GM23338 (cell line): Measurements from ENCODE around the gene ZNF516. TPM values are rescaled to one million over a fixed set of nuclear protein-coding genes. Genes with fewer than 3 reads are reported as not detected.

Experiments
- ATAC-seq: fragments of 200-7000 bp; cut with Tn5 transposase; 3 replicates; pipeline ENCODE4 v1.9.1; 2020
- DNase-seq: peaks from one replicate; pipeline ENCODE4 v3.0.0-alpha.2; 2015; ENCODE audit warnings: low spot score
- H2AFZ ChIP-seq: fragments of 200-600 bp; sonication (generic); 2 replicates; pipeline ENCODE4 v1.8.0; 2016; ENCODE audit warnings: antibody characterized with exemption, mild to moderate bottlenecking, moderate library complexity
- H3F3A ChIP-seq: fragments of 200-600 bp; sonication (generic); replicated peaks from 2 replicates; pipeline ENCODE4 v1.8.0; 2017; ENCODE audit warnings: antibody characterized with exemption, mixed run types, low read depth
- H3K27ac ChIP-seq: fragments of 200-600 bp; sonication (generic); 2 replicates; pipeline ENCODE4 v1.6.1; 2016; ENCODE audit warnings: low read depth
- H3K27me3 ChIP-seq: fragments of 200-600 bp; sonication (generic); 2 replicates; pipeline ENCODE4 v1.8.0; 2016; ENCODE audit warnings: mild to moderate bottlenecking, mixed run types, moderate library complexity; ENCODE audit not compliant: insufficient read depth
- H3K36me3 ChIP-seq: fragments of 200-600 bp; sonication (generic); 2 replicates; pipeline ENCODE4 v1.8.0; 2016; ENCODE audit warnings: mild to moderate bottlenecking; ENCODE audit not compliant: insufficient read depth
- H3K4me1 ChIP-seq: fragments of 200-600 bp; sonication (generic); 2 replicates; pipeline ENCODE4 v1.8.0; 2016; ENCODE audit warnings: mild to moderate bottlenecking, moderate library complexity; ENCODE audit not compliant: insufficient read depth
- H3K4me2 ChIP-seq: fragments of 200-600 bp; sonication (generic); 2 replicates; pipeline ENCODE4 v1.7.1; 2017; ENCODE audit warnings: mixed run types
- H3K4me3 ChIP-seq: fragments of 200-600 bp; sonication (generic); 2 replicates; pipeline ENCODE4 v1.6.1; 2016; ENCODE audit warnings: mixed run types
- H3K79me2 ChIP-seq: fragments of 200-600 bp; sonication (generic); replicated peaks from 2 replicates; pipeline ENCODE4 v1.8.0; 2017; ENCODE audit warnings: mild to moderate bottlenecking; ENCODE audit not compliant: insufficient read depth
- H3K9me2 ChIP-seq: fragments of 200-600 bp; sonication (generic); 2 replicates; pipeline ENCODE4 v1.8.0; 2017; ENCODE audit not compliant: insufficient read depth
- H4K20me1 ChIP-seq: fragments of 200-600 bp; sonication (generic); replicated peaks from 2 replicates; pipeline ENCODE4 v1.8.0; 2017; ENCODE audit warnings: mild to moderate bottlenecking; ENCODE audit not compliant: insufficient read depth
- H3K27ac Mint-ChIP-seq: 2 replicates; pipeline ENCODE4 v1.8.0; 2020; ENCODE audit warnings: inconsistent platforms, mild to moderate bottlenecking, moderate library complexity, mixed read lengths
- H3K27me3 Mint-ChIP-seq: 3 replicates; pipeline ENCODE4 v1.8.0; 2022; ENCODE audit warnings: low read depth, mild to moderate bottlenecking, moderate library complexity, mixed read lengths, inconsistent platforms; ENCODE audit not compliant: insufficient read depth, poor library complexity
- H3K36me3 Mint-ChIP-seq: 3 replicates; pipeline ENCODE4 v1.8.0; 2021; ENCODE audit warnings: low read depth, mild to moderate bottlenecking, inconsistent platforms, moderate library complexity, mixed read lengths
- H3K4me1 Mint-ChIP-seq: 3 replicates; pipeline ENCODE4 v1.8.0; 2020; ENCODE audit warnings: mild to moderate bottlenecking, inconsistent platforms, mixed read lengths
- H3K4me3 Mint-ChIP-seq: 3 replicates; pipeline ENCODE4 v1.8.0; 2021; ENCODE audit warnings: moderate library complexity, mild to moderate bottlenecking, inconsistent platforms, mixed read lengths
- H3K9me3 Mint-ChIP-seq: 3 replicates; pipeline ENCODE4 v1.8.0; 2020; ENCODE audit warnings: moderate library complexity, mild to moderate bottlenecking, inconsistent platforms, mixed read lengths
- CREB1 ChIP-seq: fragments of 250-450 bp; sonication (Bioruptor Pico); IDR thresholded peaks from 2 replicates; pipeline ENCODE4 v1.5.0; 2020; ENCODE audit warnings: low read depth, mild to moderate bottlenecking, moderate library complexity
- EZH2 ChIP-seq: fragments of 200-600 bp; sonication (generic); IDR thresholded peaks from one replicate; pipeline ENCODE4 v1.8.0; 2017; ENCODE audit warnings: antibody characterized with exemption, mild to moderate bottlenecking, low read depth; ENCODE audit not compliant: unreplicated experiment
- JUNB ChIP-seq: IDR thresholded peaks from one replicate; pipeline ENCODE4 v1.6.1; 2016; ENCODE audit warnings: antibody characterized with exemption; ENCODE audit not compliant: unreplicated experiment
- NANOG ChIP-seq: IDR thresholded peaks from 2 replicates; pipeline ENCODE4 v1.6.1; 2016; ENCODE audit warnings: antibody characterized with exemption, borderline replicate concordance
- POLR2AphosphoS5 ChIP-seq: IDR thresholded peaks from 2 replicates; pipeline ENCODE4 v1.6.1; 2016; ENCODE audit warnings: antibody characterized with exemption, low read depth
- STAT1 ChIP-seq: IDR thresholded peaks from one replicate; pipeline ENCODE4 v1.6.1; 2016; ENCODE audit warnings: antibody characterized with exemption; ENCODE audit not compliant: unreplicated experiment
- ZNF114 ChIP-seq: fragments of 250-450 bp; sonication (Bioruptor Pico); IDR thresholded peaks from 2 replicates; pipeline ENCODE4 v1.5.0; 2020; ENCODE audit warnings: mild to moderate bottlenecking, moderate library complexity
- ZNF331 ChIP-seq: fragments of 250-450 bp; sonication (Bioruptor Pico); IDR thresholded peaks from 2 replicates; pipeline ENCODE4 v1.5.0; 2020; ENCODE audit warnings: low read depth, mild to moderate bottlenecking, moderate library complexity
- polyA plus RNA-seq: library from polyadenylated mRNA; unstranded; fragments of >200 nt; fragmentation: Nextera tagmentation; extraction: Ambion mirVana; gene quantifications from 2 replicates; pipeline ENCODE4 v1.2.1, GENCODE V29; 2016
- total RNA-seq: library from RNA; depleted of rRNA; stranded (reverse); fragments of >200 nt; shearing (Covaris generic); gene quantifications from 2 replicates; pipeline ENCODE4 v1.2.3, GENCODE V29; 2014
- TF ChIP-seq, protein P1 (sequence below): fragments of 250-450 bp; sonication (Bioruptor Pico); IDR thresholded peaks from 2 replicates; pipeline ENCODE4 v1.5.0; 2020; ENCODE audit warnings: mild to moderate bottlenecking, moderate library complexity
- TF ChIP-seq, protein P2 (sequence below): IDR thresholded peaks from 2 replicates; pipeline ENCODE4 v1.6.1; 2016; ENCODE audit warnings: antibody characterized with exemption

The ZNF516 gene
- total and polyA plus RNA-seq, 2 experiments from 2014 or later = 11.9 to 24.2 TPM

DNA sequence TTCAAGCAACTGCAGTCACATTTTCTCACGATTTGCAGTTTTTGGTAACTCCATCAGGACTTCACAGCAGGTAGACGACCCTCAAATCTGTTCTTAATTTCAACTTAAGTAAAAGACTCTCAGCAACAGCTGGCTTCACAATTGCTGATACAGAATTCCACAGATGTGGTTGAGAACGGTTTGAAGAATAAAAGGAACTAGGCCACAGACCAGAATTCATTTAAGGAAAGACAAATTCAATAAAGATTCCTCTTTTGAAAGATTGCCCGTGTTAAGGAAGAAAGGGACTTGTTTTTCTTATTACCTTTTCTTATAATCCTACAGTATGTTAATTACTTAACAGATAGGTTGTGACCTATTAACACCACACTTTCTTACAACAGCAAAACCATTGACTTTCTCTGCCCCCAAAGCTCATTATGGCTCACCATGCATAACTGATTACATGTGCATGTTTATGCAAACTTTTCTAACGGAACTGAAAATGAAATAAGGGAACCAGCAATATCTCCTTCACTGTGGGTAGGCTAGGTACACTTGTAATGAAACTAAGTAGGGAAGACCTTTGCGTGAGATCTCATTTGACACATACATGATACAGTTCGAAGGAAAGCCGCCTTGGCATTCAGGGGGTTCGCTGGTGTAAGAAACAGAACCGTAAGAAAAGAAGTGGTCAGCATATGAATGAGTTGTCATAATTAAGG, 4.7 kb upstream of the ZNF516 start (continued):
- TF ChIP-seq, protein P1, sequence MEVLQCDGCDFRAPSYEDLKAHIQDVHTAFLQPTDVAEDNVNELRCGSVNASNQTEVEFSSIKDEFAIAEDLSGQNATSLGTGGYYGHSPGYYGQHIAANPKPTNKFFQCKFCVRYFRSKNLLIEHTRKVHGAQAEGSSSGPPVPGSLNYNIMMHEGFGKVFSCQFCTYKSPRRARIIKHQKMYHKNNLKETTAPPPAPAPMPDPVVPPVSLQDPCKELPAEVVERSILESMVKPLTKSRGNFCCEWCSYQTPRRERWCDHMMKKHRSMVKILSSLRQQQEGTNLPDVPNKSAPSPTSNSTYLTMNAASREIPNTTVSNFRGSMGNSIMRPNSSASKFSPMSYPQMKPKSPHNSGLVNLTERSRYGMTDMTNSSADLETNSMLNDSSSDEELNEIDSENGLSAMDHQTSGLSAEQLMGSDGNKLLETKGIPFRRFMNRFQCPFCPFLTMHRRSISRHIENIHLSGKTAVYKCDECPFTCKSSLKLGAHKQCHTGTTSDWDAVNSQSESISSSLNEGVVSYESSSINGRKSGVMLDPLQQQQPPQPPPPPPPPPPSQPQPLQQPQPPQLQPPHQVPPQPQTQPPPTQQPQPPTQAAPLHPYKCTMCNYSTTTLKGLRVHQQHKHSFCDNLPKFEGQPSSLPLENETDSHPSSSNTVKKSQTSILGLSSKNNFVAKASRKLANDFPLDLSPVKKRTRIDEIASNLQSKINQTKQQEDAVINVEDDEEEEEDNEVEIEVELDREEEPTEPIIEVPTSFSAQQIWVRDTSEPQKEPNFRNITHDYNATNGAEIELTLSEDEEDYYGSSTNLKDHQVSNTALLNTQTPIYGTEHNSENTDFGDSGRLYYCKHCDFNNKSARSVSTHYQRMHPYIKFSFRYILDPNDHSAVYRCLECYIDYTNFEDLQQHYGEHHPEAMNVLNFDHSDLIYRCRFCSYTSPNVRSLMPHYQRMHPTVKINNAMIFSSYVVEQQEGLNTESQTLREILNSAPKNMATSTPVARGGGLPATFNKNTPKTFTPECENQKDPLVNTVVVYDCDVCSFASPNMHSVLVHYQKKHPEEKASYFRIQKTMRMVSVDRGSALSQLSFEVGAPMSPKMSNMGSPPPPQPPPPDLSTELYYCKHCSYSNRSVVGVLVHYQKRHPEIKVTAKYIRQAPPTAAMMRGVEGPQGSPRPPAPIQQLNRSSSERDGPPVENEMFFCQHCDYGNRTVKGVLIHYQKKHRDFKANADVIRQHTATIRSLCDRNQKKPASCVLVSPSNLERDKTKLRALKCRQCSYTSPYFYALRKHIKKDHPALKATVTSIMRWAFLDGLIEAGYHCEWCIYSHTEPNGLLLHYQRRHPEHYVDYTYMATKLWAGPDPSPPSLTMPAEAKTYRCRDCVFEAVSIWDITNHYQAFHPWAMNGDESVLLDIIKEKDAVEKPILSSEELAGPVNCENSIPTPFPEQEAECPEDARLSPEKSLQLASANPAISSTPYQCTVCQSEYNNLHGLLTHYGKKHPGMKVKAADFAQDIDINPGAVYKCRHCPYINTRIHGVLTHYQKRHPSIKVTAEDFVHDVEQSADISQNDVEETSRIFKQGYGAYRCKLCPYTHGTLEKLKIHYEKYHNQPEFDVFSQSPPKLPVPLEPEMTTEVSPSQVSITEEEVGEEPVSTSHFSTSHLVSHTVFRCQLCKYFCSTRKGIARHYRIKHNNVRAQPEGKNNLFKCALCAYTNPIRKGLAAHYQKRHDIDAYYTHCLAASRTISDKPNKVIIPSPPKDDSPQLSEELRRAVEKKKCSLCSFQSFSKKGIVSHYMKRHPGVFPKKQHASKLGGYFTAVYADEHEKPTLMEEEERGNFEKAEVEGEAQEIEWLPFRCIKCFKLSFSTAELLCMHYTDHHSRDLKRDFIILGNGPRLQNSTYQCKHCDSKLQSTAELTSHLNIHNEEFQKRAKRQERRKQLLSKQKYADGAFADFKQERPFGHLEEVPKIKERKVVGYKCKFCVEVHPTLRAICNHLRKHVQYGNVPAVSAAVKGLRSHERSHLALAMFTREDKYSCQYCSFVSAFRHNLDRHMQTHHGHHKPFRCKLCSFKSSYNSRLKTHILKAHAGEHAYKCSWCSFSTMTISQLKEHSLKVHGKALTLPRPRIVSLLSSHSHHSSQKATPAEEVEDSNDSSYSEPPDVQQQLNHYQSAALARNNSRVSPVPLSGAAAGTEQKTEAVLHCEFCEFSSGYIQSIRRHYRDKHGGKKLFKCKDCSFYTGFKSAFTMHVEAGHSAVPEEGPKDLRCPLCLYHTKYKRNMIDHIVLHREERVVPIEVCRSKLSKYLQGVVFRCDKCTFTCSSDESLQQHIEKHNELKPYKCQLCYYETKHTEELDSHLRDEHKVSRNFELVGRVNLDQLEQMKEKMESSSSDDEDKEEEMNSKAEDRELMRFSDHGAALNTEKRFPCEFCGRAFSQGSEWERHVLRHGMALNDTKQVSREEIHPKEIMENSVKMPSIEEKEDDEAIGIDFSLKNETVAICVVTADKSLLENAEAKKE = no peak
- no peak for TF ChIP-seq JUNB
- TF ChIP-seq NANOG = no peak
- TF ChIP-seq, protein P2, sequence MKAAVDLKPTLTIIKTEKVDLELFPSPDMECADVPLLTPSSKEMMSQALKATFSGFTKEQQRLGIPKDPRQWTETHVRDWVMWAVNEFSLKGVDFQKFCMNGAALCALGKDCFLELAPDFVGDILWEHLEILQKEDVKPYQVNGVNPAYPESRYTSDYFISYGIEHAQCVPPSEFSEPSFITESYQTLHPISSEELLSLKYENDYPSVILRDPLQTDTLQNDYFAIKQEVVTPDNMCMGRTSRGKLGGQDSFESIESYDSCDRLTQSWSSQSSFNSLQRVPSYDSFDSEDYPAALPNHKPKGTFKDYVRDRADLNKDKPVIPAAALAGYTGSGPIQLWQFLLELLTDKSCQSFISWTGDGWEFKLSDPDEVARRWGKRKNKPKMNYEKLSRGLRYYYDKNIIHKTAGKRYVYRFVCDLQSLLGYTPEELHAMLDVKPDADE = no peak
- TF ChIP-seq CREB1 (CRISPR knock-in tag) = no peak
- TF ChIP-seq ZNF331 (CRISPR knock-in tag) = no peak
- no peak for TF ChIP-seq STAT1

DNA sequence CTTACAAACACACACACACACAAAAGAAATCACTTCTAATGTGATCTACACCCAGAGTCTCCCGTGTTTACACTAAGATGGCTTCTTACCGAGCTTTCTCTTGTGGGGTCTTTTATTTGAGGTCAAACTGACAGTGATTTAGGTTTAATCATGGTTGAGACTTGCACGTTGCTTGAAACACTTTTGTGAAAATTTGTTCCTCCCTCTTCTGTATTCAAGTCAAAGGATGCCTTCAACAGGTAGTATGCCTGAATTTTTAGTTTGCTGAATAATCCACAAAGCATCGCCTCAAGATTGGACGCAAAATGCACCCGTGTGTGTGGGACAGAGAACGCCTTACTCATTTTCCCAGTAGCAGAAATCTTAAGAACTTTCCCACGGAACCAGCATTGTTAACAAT, 4.0 kb upstream of the ZNF516 start:
- H3K36me3 Mint-ChIP-seq = no peaks in the 10 kb centered on the region; the same call in 2 of the 3 replicates
- Histone ChIP-seq H3K27ac (no peak overlapping the region), H4K20me1 (no peaks in the 10 kb centered on the region), H3F3A (no peaks in the 10 kb centered on the region), H3K36me3 (no peaks in the 10 kb centered on the region), H3K79me2 (no peaks in the 10 kb centered on the region), H3K4me3 (no peak overlapping the region), H3K4me1 (peaks cover 12% of the 10 kb centered on the region), H2AFZ (no peak overlapping the region), H3K9me2 (no peaks in the 10 kb centered on the region), H3K27me3 (peaks cover 42% of the 10 kb centered on the region), H3K4me2 (no peak overlapping the region)
- no peaks in the 10 kb centered on the region for H3K9me3 Mint-ChIP-seq
- ATAC-seq = no peak
- no peak for DNase-seq
- peaks cover 27% of the 10 kb centered on the region for H3K27me3 Mint-ChIP-seq
- H3K4me3 Mint-ChIP-seq = no peak overlapping the region
- H3K4me1 Mint-ChIP-seq = peaks cover 22% of the 10 kb centered on the region
- H3K27ac Mint-ChIP-seq = no peak overlapping the region
- TF ChIP-seq ZNF114 (no peak), EZH2 (no peak), CREB1 (CRISPR knock-in tag) (no peak), STAT1 (no peak), NANOG (no peak), JUNB (no peak), ZNF331 (CRISPR knock-in tag) (no peak), POLR2AphosphoS5 (no peak)
